HepG2 (cell line): Measurements from ENCODE around the gene FMNL1. TPM values are rescaled to one million over a fixed set of nuclear protein-coding genes. Genes with fewer than 3 reads are reported as not detected.

Experiments used
- ATAC-seq: fragments of 200-7000 bp; cut with Tn5 transposase; 3 replicates; pipeline ENCODE4 v1.9.1; 2020; ENCODE audit warnings: mild to moderate bottlenecking, moderate library complexity
- BruUV-seq: library from RNA; stranded (reverse); fragments of 400-500 nt; replicated peaks from 2 replicates; lab custom pipeline; 2021; lab: Mats Ljungman, UMichigan
- CTCF ChIA-PET: fragments of 300-600 bp; formaldehyde crosslinking; extraction: SDS; loops from one replicate; lab custom pipeline; 2021; ENCODE audit warnings: low total read pairs, inconsistent platforms, low intra/inter-chr PET ratio; lab: Yijun Ruan, JAX
- POLR2A ChIA-PET: fragments of 350-600 bp; sonication (Branson Sonifier 250); formaldehyde crosslinking; loops from one replicate; lab custom pipeline; 2020; ENCODE audit warnings: antibody characterized with exemption, inconsistent platforms; lab: Yijun Ruan, JAX
- DNase-seq: peaks from one replicate; pipeline ENCODE4 v3.0.0-alpha.2; 2015; ENCODE audit warnings: low spot score
- FAIRE-seq: peaks from 3 replicates; lab custom pipeline; 2011; peaks lifted over from hg19 to GRCh38; lab: Jason Lieb, UNC
- H2AFZ ChIP-seq: one replicate; pipeline ENCODE4 v1.6.1; 2011; ENCODE audit warnings: low read length, inconsistent platforms
- H3K27ac ChIP-seq: fragments of 300-600 bp; 3 replicates; pipeline ENCODE4 v1.8.0; 2011; ENCODE audit warnings: mixed run types, mild to moderate bottlenecking, mixed read lengths, low read length, inconsistent platforms; ENCODE audit not compliant: insufficient read depth; ENCODE audit errors: extremely low read length
- H3K27me3 ChIP-seq, 2 experiments: fragments of 200-600 bp in 1 of 2; 2 replicates in 1 of 2; 3 replicates in 1 of 2; pipeline versions ENCODE4 v1.6.0 to v1.8.0; 2011; ENCODE audit warnings: low read length in 2 of 2, mild to moderate bottlenecking in 2 of 2, moderate library complexity in 2 of 2, inconsistent platforms in 1 of 2; ENCODE audit not compliant: insufficient read depth in 2 of 2, control insufficient read depth in 1 of 2
- H3K36me3 ChIP-seq, 2 experiments: fragments of 200-600 bp in 1 of 2; replicated peaks in 1 of 2; 2 replicates in 1 of 2; 3 replicates in 1 of 2; pipeline versions ENCODE4 v1.5.1 to v1.8.0; 2011; ENCODE audit warnings: low read length in 2 of 2, inconsistent platforms in 1 of 2; ENCODE audit not compliant: insufficient read depth in 2 of 2, control insufficient read depth in 1 of 2
- H3K4me1 ChIP-seq: 2 replicates; pipeline ENCODE4 v1.5.1; 2012; ENCODE audit warnings: low read length, inconsistent platforms; ENCODE audit not compliant: insufficient read depth
- H3K4me2 ChIP-seq: 2 replicates; pipeline ENCODE4 v1.6.0; 2011; ENCODE audit warnings: low read depth, low read length, inconsistent platforms
- H3K4me3 ChIP-seq, 3 experiments: fragments of 200-600 bp in 1 of 3; sonication (generic), shearing (Covaris generic) in 1 of 3; replicated peaks in 1 of 3; 2 replicates each; pipeline ENCODE4 v1.5.1; 2011 to 2016; ENCODE audit warnings: low read length in 3 of 3, inconsistent platforms in 2 of 3, low read depth in 2 of 3, mild to moderate bottlenecking in 2 of 3, control low read depth in 1 of 3, mixed read lengths in 1 of 3; ENCODE audit not compliant: insufficient read depth in 1 of 3
- H3K79me2 ChIP-seq: one replicate; pipeline ENCODE4 v1.6.1; 2011; ENCODE audit warnings: low read length, inconsistent platforms; ENCODE audit not compliant: insufficient read depth
- H3K9ac ChIP-seq: 2 replicates; pipeline ENCODE4 v1.6.0; 2011; ENCODE audit warnings: mild to moderate bottlenecking, low read depth, low read length, inconsistent platforms; ENCODE audit not compliant: insufficient read depth
- H3K9me3 ChIP-seq: 2 replicates; pipeline ENCODE4 v1.5.1; 2012; ENCODE audit warnings: mild to moderate bottlenecking, low read length
- H4K20me1 ChIP-seq: 2 replicates; pipeline ENCODE4 v1.6.0; 2011; ENCODE audit warnings: inconsistent platforms, mild to moderate bottlenecking, low read length, moderate library complexity; ENCODE audit not compliant: insufficient read depth
- ATAD3A ChIP-seq: sonication (generic); formaldehyde crosslinking; IDR thresholded peaks from 2 replicates; pipeline ENCODE4 v1.4.0; 2020; ENCODE audit warnings: missing genetic modification reagents
- CHCHD3 ChIP-seq: sonication (generic); formaldehyde crosslinking; IDR thresholded peaks from 2 replicates; pipeline ENCODE4 v1.8.0; 2022; ENCODE audit warnings: mild to moderate bottlenecking, missing genetic modification reagents, moderate library complexity
- EHMT2 ChIP-seq: fragments of 200-600 bp; sonication (generic); IDR thresholded peaks from 2 replicates; pipeline ENCODE4 v1.7.0; 2017; ENCODE audit warnings: antibody characterized with exemption, low read depth, low read length, borderline replicate concordance
- FLYWCH1 ChIP-seq: sonication (generic); formaldehyde crosslinking; IDR thresholded peaks from 2 replicates; pipeline ENCODE4 v1.8.1; 2023; ENCODE audit warnings: mild to moderate bottlenecking, missing genetic modification reagents
- GZF1 ChIP-seq: sonication (generic); formaldehyde crosslinking; IDR thresholded peaks from 2 replicates; pipeline ENCODE4 v1.5.1; 2020; ENCODE audit warnings: mild to moderate bottlenecking, missing genetic modification reagents
- KAT8 ChIP-seq: IDR thresholded peaks from 2 replicates; pipeline ENCODE4 v1.6.1; 2016; ENCODE audit warnings: missing genetic modification reagents, missing compliant biosample characterization
- NFE2L1 ChIP-seq: sonication (generic); formaldehyde crosslinking; IDR thresholded peaks from 2 replicates; pipeline ENCODE4 v1.4.0; 2020; ENCODE audit warnings: missing genetic modification reagents, mild to moderate bottlenecking, borderline replicate concordance
- NR2F2 ChIP-seq: IDR thresholded peaks from 2 replicates; pipeline ENCODE4 v1.6.1; 2012; ENCODE audit warnings: low read depth, inconsistent platforms, borderline replicate concordance
- RNF2 ChIP-seq: fragments of 450-650 bp; conservative IDR thresholded peaks from 2 replicates; pipeline ENCODE4 v1.6.1; 2016; ENCODE audit warnings: low read depth
- ZMYM3 ChIP-seq: sonication (generic); formaldehyde crosslinking; IDR thresholded peaks from 2 replicates; pipeline ENCODE4 v1.5.1; 2020; ENCODE audit warnings: mild to moderate bottlenecking, missing genetic modification reagents
- ZNF160 ChIP-seq: sonication (generic); formaldehyde crosslinking; IDR thresholded peaks from 2 replicates; pipeline ENCODE4 v1.8.0; 2022; ENCODE audit warnings: mild to moderate bottlenecking, inconsistent platforms, missing genetic modification reagents
- ZNF230 ChIP-seq: sonication (generic); formaldehyde crosslinking; IDR thresholded peaks from 2 replicates; pipeline ENCODE4 v1.4.0; 2020; ENCODE audit warnings: mild to moderate bottlenecking, missing genetic modification reagents
- ZNF235 ChIP-seq: sonication (generic); formaldehyde crosslinking; IDR thresholded peaks from 2 replicates; pipeline ENCODE4 v1.8.1; 2023; ENCODE audit warnings: mild to moderate bottlenecking, missing genetic modification reagents, borderline replicate concordance
- ZNF30 ChIP-seq: sonication (generic); formaldehyde crosslinking; IDR thresholded peaks from 2 replicates; pipeline ENCODE4 v1.5.0; 2020; ENCODE audit warnings: mild to moderate bottlenecking, missing genetic modification reagents
- ZNF792 ChIP-seq: IDR thresholded peaks from 2 replicates; pipeline ENCODE4 v1.6.1; 2016
- ZNF839 ChIP-seq: sonication (generic); formaldehyde crosslinking; IDR thresholded peaks from 2 replicates; pipeline ENCODE4 v1.4.0; 2020; ENCODE audit warnings: missing genetic modification reagents, mild to moderate bottlenecking, borderline replicate concordance
- WGBS: methylation state at CpG from one replicate; pipeline ENCODE4 v1.1.6; 2017; ENCODE audit warnings: low lambda C conversion rate; 5-methylcytosine and 5-hydroxymethylcytosine counted together
- in situ Hi-C: cut with HindIII; loops from 2 replicates; pipeline ENCODE4 v1.10.0; 2017; ENCODE audit warnings: low pct_unique_long_range_greater_than_20kb; ENCODE audit not compliant: extremely low pct_ligation_motif_present
- intact Hi-C: fragments of 100-400 bp; cut with micrococcal nuclease; formaldehyde crosslinking; loops from one replicate; pipeline ENCODE4 v1.10.0; 2022; ENCODE audit not compliant: unreplicated experiment
- polyA plus RNA-seq, 8 experiments: library from polyadenylated mRNA; depleted of rRNA in 3 of 8; stranded (reverse) in 7 of 8; unstranded in 1 of 8; fragments of >200 nt; fragmentation: Illumina TruSeq in 4 of 8; extraction: Trizol in 4 of 8; gene quantifications; 2 replicates each; pipeline versions ENCODE4 v1.2.1 to v1.2.3, GENCODE V29; 2011 to 2016; ENCODE audit warnings: low read depth in 4 of 8, missing spikeins in 1 of 8, mixed read lengths in 1 of 8; ENCODE audit not compliant: insufficient read depth in 1 of 8
- total RNA-seq, 5 experiments: library from RNA; depleted of rRNA; stranded (reverse); fragments of >200 nt; fragmentation: Illumina TruSeq; extraction: Trizol; gene quantifications; 2 replicates each; pipeline ENCODE4 v1.2.3, GENCODE V29; 2016; ENCODE audit warnings: low read depth in 1 of 5
- TF ChIP-seq, protein P1 (sequence below): sonication (generic); formaldehyde crosslinking; IDR thresholded peaks from 2 replicates; pipeline ENCODE4 v1.5.1; 2020; ENCODE audit warnings: mild to moderate bottlenecking, missing genetic modification reagents, borderline replicate concordance
- TF ChIP-seq, protein P2 (sequence below): sonication (generic); formaldehyde crosslinking; IDR thresholded peaks from 2 replicates; pipeline ENCODE4 v1.5.0; 2020; ENCODE audit warnings: missing genetic modification reagents, mild to moderate bottlenecking, borderline replicate concordance
- TF ChIP-seq, protein P3 (sequence below): sonication (generic); formaldehyde crosslinking; IDR thresholded peaks from 2 replicates; pipeline ENCODE4 v1.5.0; 2020; ENCODE audit warnings: missing genetic modification reagents

Gene FMNL1
- total and polyA plus RNA-seq, 2 of the 13 experiments (the other 11 are each of a cell fraction or from before 2014, with no cell fraction given) = 0.53 to 0.70 TPM

- no peak overlapping the region for H3K9ac ChIP-seq
- peaks cover 20 to 53% of the 10 kb centered on the region in 2 experiments for H3K36me3 ChIP-seq
- no peak overlapping the region for H3K4me2 ChIP-seq
- H3K9me3 ChIP-seq = no peaks in the 10 kb centered on the region
- no peak for DNase-seq
- H4K20me1 ChIP-seq = no peaks in the 10 kb centered on the region
- TF ChIP-seq ZNF230 (CRISPR knock-in tag) (no peak), ZNF235 (CRISPR knock-in tag) (no peak), NFE2L1 (no peak), RNF2 (no peak), EHMT2 (no peak), ZNF792 (CRISPR knock-in tag) (no peak), ZNF30 (CRISPR knock-in tag) (no peak), GZF1 (no peak), ZNF160 (CRISPR knock-in tag) (no peak), ZMYM3 (CRISPR knock-in tag) (no peak), FLYWCH1 (CRISPR knock-in tag) (no peak), ATAD3A (no peak), NR2F2 (no peak), KAT8 (CRISPR knock-in tag) (no peak), ZNF839 (CRISPR knock-in tag) (no peak), CHCHD3 (CRISPR knock-in tag) (no peak)
- TF ChIP-seq, protein P1, sequence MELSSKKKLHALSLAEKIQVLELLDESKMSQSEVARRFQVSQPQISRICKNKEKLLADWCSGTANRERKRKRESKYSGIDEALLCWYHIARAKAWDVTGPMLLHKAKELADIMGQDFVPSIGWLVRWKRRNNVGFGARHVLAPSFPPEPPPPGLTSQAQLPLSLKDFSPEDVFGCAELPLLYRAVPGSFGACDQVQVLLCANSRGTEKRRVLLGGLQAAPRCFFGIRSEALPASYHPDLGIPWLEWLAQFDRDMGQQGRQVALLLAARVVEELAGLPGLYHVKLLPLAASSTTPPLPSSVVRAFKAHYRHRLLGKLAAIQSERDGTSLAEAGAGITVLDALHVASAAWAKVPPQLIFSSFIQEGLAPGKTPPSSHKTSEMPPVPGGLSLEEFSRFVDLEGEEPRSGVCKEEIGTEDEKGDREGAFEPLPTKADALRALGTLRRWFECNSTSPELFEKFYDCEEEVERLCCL (CRISPR knock-in tag) = no peak
- TF ChIP-seq, protein P2, sequence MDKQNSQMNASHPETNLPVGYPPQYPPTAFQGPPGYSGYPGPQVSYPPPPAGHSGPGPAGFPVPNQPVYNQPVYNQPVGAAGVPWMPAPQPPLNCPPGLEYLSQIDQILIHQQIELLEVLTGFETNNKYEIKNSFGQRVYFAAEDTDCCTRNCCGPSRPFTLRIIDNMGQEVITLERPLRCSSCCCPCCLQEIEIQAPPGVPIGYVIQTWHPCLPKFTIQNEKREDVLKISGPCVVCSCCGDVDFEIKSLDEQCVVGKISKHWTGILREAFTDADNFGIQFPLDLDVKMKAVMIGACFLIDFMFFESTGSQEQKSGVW = no peak
- TF ChIP-seq, protein P3, sequence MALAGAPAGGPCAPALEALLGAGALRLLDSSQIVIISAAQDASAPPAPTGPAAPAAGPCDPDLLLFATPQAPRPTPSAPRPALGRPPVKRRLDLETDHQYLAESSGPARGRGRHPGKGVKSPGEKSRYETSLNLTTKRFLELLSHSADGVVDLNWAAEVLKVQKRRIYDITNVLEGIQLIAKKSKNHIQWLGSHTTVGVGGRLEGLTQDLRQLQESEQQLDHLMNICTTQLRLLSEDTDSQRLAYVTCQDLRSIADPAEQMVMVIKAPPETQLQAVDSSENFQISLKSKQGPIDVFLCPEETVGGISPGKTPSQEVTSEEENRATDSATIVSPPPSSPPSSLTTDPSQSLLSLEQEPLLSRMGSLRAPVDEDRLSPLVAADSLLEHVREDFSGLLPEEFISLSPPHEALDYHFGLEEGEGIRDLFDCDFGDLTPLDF (CRISPR knock-in tag) = no peak
- TF ChIP-seq, all 625 proteins: peak for 0
- no TSS peak for BruUV-seq
- H3K4me1 ChIP-seq = peaks cover 17% of the 10 kb centered on the region
- FAIRE-seq (no peak), ATAC-seq (no peak)
- no peaks in the 10 kb centered on the region for H3K79me2 ChIP-seq
- no peak overlapping the region for H2AFZ ChIP-seq
- no peak overlapping the region for H3K27ac ChIP-seq
- 94% methylated on average over 10 of the region's 10 CpGs for whole genome bisulfite sequencing
- H3K4me3 ChIP-seq = no peak overlapping the region
- in situ Hi-C loops = no loop called here
- ChIA-PET POLR2A (no interaction called here), CTCF (no interaction called here)
- H3K27me3 ChIP-seq = no peaks in the 10 kb centered on the region
- intact Hi-C loops = no loop called here
Observed at GRCh38 chr17:45288825-45289224, 67.1 kb downstream of the FMNL1 start.
